ENCODE measurements around the gene FERMT1.
"Not testable (repeated sequence)": the region's sequence is repeated elsewhere in the genome, so short reads cannot be mapped to it uniquely, and the experiment has no call there.

The FERMT1 gene

DNA sequence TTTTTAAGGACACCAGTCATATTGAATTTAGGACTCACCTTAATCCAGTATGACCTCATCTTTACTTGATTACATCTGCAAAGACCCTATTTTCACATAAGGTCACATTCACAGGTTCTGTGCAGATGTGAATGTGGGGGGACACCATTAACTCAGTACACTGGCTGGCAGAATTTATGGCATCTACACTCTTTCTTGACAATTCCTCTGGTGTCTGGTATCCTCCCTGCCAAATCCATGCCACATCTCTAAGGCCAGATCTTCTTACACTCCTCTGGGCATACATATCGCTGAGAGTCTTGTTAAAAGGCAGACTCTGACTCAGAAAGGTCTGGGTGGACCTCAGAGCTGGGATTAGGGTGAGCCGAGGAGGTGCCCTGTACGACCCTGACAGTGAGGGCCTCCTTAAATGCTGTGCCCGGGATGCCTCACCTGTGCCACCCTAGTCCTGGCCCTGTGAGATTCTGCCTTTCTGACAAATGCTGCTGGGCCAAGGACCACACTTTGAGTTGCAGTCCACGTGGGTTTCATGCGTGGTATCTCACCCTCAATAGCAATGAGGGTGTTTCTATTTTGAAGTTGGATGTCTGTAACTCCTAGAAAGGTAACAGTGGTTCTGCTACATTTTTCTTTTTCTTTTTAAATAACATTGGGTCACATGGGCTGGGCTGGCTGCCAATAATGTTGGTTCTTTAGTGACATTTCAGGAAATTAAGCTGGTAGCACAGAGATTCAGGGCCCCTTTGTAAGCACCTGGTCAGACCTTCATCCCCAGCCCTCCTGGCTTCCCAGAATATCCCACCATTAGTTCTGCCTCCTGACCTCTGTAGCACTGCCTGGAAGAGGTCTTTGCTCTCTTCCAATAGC is 51.8 kb downstream of the FERMT1 start:
- DNase-seq (ENCODE audit: low read depth in 2 of 2) = no peak

DNA sequence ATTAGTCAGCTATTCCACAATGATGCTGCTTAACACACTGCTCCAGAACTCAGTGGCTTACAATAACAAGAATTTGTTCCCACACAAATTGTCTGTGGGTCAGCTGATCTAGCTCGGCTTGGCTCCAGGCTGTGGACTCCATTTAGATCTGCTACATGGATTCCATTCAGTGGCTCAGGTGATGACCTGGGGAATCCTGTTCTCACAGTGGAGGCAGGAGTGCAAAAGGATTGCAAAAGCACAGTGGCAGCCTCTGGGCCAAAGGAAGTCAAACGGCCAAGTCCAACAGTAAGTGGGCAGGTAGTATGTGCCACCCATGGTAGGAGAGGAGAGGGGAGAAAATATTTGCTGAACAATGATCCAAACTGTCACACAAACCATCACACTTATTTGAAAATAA is 53.2 kb downstream of the FERMT1 start:
- no peak for DNase-seq (ENCODE audit: low read depth in 2 of 2)

DNA sequence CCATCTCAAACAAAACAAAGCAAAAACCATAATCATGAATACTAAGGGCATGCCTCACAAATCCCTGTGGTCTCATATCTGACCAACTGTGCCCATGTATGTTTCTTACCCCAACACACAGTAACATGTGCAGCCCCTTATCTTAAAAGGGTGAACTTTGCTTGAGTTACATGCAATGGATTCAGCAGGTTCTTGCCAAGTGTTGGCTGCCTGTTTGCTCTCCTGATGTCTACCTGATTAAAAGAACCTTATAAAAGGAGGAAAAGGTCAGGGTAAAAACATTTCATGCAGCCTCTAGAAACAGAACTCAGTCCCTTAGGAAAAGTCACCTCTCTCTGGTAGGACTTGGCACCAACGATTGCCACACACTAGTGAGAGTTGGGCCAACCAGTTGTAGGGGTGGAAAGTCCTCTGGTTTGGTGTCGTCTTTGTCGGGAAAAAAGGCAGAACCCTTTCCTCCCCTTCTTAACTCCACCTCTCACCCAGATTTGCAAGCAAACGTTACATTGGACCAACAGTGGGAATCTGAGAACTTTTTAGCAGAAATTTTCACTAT is 55.0 kb downstream of the FERMT1 start:
- DNase-seq (ENCODE audit: low read depth in 2 of 2) = no peak

DNA sequence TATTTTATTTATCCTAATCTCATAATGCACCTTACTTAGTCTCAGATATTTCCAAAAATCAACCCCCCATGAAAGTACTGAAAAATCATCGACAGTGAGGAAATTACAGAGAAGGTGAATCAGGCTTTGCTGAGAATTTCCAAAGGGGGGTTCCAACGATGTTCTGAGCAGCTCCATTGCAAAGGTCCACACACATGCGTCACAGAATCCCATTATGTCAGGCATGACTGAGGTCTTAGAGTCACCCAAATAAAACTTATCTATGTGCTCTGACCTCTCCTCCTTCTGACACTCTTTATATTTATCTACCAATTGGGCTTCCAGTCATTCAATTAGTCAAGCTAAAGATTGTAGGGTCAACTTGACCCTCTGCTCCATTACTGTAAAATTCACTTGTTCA is 56.2 kb downstream of the FERMT1 start:
- DNase-seq (ENCODE audit: low read depth in 2 of 2) = no peak

DNA sequence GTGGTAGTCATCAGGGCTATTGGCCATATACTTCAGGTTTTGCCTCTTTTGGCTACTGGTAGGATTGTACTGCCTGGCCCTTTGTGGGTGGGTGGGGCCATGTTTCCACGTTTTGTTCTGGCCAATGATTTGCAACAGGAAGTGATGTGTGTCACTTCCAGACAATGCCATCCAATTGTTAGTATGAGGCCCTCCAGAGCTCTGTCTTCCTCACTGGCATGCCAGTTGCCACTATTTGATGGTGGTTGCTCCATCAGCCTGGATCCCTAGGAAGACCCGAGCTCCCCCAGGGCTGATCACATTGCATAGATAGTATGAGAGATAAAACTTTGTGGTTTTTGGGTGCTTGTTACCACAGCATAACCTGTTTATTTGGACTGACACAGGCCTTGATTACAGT is 61.3 kb downstream of the FERMT1 start:
- no peak for DNase-seq (ENCODE audit: low read depth in 2 of 2)

DNA sequence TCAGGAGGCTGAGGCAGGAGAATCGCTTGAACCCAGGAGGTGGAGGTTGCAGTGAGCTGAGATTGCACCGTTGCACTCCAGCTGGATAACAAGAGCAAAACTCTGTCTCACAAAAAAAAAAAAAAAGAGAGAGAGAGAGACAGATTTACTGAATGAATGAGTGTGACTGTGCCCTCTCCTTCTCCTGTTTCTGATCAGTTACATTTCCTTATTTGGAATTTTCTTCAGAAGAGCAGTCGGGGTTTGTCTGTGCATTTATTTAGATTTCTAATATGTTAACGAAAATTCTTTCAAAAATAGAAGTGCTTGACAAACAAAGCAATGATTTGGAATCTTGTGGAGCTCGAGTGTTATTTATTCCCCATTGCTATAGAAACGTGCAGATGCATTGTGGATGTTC is 62.6 kb downstream of the FERMT1 start:
- no peak for DNase-seq (ENCODE audit: low read depth in 2 of 2)

DNA sequence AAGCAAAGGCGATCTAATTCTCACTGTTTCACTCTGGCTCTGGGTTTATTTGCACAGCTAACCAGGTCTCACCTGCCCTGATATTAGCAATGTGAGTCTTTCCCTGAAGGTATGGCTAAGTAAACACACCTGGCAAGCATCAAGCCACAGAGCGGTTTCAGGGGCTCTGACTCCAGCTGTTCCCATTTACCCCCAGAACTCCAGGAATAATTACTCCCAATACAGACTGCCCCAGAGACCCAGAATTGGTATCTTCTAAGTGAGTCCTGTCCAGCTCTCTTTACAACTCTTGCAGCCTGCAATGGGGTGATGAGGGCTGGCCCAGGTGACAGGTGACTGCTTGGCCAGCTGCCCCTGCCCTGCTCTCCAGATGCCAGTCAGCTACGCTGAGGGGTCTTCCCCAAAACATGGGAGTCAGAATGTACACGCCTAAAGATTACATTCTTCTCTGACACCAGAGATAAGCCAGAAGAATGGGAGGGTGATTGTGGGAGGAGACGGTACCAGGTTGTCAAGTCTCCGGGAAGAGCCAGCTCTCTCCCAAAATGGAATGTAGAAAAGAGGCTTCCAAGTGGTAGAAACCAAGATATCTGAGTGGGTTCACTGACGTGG is 64.0 kb downstream of the FERMT1 start:
- DNase-seq (ENCODE audit: low read depth in 2 of 2) = no peak

DNA sequence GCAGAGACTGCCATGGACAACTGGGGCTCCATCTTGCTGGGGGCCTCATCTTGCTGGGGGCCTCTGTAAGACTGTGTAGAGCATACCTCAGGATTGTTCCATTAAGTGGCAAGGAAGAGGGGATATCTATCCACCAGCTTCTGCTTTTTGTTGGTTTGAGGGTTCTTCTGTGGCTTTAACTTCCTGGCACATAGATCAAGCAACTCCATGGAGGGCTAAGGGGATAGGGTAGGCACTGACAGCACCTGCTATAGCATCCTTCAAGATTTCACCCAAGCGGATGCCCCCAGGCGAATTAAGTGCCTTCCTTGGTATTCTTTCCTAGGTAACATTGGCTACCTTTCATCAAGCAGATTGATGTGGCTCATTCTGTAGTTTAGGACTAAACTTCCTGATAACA is 65.1 kb downstream of the FERMT1 start:
- no peak for DNase-seq (ENCODE audit: low read depth in 2 of 2)

DNA sequence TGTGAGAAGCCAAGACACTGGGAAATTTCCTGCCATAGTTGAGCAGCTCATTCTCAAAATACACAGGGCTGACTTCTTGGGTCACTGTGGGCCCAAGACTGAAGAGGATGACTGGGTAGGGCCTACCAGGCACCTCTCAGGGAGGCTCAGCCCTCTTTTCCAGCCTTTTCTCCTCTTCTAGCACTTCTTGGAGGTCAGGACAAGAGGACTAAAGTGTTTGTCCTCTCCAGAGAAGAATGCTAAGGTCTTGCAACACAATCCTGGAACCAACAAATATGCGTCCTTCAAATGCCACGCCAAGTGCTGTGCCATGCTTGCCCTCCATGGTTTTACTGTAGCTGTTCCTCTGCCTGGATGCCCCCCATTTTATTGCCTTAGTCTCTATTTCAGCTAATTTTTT is 65.7 kb downstream of the FERMT1 start:
- DNase-seq (ENCODE audit: low read depth in 2 of 2) = no peak

DNA sequence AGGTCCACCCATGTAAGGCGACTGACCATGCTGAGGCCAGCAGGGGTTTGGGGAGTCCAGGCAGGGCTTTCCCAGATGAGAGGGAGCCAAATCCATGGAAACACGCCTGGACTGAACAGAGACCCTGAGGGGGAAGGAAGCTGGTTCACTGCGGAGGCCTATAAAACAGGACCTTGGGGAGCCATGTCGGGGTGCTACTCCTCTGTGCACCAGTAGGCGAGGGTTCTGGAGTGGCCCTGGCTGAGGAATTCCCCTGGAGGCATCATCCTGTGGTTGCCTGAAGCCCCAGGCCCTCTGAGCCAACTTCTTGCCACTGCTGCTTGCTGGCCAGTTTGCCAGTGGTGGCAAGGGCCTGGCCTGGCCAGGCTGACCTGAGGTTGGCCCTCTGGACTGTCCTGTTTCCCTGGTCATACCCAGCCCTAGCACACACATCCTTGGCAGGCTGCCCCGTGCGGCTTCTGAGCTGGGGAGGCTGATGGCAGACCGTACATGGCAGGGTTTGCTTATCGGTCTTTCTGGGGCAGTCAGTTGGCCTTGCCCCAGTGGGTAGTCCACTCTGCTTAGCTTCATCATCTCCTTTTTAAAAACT is 66.8 kb downstream of the FERMT1 start:
- DNase-seq (ENCODE audit: low read depth in 2 of 2) = no peak

DNA sequence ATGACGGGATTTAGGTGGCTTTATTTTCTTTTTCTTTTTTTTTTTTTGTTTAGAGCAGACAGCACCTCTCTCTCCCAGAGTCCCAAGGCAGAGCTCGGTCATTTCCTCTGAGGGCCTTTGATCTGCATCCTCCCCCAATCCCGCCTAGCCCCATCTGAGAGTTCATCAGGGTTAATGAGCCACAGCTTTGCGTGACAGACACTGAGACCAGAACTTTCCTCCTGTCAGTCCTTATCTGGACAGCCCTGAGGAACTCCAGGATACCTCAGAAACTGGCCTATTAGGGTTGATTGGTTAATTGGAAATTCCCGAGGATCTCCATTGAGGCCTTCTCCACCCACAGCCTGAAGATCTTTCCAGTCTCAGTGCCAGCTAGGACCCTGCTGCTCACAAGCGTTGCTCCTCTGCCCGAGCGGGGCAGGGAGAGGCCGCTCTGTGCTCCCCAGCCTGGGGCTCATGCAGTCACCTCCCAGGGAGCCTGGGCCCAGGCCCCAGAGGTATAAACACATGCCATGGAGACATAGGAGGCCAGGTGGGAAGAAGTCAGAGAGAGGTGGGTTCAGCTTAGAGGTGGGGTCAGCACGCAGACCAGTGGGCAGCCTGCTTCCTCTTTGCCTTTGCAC is 67.6 kb downstream of the FERMT1 start:
- no peak for DNase-seq (ENCODE audit: low read depth in 2 of 2)

DNA sequence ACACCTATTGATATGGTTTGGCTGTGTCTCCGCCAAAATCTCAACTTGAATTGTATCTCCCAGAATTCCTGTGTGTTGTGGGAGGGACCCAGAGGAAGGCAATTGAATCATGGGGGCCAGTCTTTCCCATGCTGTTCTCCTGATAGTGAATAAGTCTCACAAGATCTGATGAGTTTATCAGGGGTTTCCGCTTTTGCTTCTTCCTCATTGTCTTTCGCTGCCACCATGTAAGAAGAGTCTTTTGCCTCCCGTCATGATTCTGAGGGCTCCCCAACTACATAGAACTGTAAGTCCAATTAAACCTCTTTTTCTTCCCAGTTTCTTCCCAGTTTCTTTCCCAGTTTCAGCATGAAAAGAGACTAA is 68.2 kb downstream of the FERMT1 start:
- not testable (repeated sequence) for DNase-seq (ENCODE audit: low read depth in 2 of 2)

DNA sequence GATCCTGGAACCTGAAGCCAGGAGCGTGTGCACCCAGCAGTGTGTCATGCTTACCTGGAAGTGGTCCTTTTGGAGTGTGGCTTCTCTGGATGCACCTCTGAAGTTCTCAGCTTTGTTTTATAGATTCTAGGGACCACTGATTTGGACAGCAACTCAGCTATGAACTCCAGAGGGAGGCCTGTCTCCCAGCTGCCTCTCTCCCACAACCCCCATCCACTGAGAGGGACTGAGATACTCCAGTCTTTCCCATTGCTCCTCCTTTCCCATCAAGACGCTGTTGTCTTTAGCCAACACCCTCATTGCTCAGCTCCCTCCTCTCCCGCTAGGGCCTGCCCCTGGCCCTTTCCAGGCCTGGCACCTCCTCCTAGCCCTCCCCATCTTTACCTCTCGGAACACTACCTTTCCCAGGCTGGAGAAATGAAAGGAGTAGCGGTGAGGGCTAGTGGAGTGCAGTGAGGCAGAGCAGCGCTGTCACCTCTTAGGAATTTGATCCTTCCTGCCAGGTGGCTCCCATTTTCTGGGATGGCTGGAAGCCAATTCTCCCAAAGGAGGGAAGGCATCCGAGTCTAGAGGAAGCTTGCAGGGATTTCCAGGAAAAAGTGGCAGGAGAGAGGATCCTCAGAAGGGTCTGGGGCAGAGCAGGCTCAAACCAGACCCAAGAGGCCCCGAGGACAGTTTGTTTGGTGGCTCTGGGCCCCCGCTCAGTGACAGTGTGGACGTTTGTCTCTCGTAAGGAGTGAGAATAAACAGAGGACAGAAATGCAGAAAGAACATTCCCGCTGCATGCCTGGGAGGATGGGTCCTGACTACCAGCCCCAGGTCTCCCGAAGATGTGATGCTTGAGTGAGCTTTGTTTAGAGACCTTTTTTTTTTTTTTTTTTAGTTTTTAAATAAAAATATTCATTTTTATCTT is 68.8 kb downstream of the FERMT1 start, which contains the start of gene LRRN4:
Gene LRRN4 (minus strand): TSS at position 285 of the 913 bp plus-strand sequence. CDS start 1,261 bp downstream, outside the sequence.
- DNase-seq (ENCODE audit: low read depth in 2 of 2) = no peak

DNA sequence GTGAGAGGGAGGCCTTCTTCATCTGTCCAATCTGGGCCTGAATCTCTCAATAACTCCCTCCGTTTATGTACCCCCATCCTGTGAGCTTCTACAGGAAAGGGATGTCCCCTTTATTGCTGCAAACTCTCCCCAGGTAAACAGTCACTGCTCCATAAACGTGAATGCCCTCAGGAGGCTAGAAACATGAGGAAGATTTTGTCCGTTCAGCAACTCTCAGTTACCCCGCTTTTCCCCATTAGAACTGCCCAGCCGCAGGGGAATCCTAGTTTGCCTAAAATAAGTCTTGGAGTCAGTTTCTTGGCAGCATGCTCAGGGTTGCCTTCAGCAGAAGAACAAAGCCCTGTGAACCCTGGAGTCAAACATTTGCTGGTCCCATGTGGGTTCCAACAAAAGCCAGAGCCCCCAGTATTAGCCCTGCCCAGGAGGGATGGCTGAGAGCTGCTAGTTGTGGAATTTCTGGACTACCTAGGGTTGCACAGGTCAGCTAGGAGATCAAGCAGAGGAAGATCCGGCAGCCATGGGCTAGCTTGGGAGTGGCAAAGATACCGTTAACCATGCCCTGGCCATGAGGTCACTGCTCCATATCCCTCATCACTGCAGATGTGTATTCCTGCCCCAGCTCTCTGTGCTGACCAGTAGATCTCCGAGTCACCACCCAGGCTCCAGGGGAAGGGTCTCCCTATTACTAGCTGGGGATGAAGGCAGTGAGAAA is 69.6 kb downstream of the FERMT1 start:
- DNase-seq (ENCODE audit: low read depth in 2 of 2) = no peak

DNA sequence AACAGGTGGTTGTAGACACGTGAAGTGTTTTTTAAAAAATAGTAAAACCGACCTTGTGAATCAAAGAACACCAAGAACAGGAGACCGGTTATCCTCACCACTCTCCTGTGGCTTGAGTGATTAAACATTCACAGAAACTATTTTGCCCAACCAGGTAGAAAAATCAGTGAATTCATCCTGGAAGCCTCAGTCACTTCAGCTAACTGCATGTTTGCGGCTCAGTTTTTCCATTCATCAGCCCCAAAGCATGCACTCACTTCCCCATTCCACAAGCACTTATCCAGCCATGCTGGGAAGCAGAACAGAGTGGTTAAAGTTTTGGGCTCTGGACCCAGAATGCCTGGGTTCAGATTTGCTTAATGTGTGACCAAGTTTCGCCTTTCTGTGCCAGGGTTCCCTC is 71.3 kb downstream of the FERMT1 start:
- no peak for DNase-seq (ENCODE audit: low read depth in 2 of 2)

DNA sequence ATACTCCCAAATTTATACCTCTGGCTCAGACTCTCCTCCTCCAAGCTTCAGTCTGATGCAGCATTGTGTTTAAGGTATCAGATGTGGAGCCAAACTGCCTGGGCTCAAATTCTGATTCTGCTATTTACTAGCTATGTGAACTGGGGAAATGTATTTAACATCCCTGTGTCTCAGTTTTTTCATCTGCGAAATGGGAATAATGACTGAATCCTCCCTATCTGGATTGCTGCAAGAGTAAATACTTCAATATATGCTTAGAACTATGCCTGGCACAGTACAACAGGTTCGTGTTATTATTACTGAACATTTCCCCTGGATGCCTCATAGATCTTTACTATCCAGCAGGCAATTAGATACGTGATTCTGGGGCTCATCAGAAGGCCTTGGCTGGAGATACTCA is 74.4 kb downstream of the FERMT1 start:
- no peak for DNase-seq (ENCODE audit: low read depth in 2 of 2)

DNA sequence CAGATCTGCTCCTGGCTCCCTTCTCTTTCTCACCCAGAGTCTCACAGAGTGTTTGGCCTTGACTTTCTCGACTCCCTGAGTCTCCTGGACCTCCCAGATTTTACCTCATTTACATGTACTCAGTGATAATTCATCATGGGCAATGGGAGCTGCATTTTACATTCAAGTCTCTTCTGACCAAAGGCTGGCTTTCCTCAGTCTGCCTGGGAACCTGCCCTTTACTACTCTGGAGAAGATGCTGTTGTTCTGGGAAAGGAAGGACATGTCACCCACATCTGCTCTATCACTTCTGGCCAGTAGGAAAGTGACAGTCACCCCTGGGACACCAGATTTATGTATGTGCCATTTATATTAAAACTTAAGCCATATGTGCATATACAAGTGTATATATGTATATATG is 76.4 kb downstream of the FERMT1 start:
- DNase-seq (ENCODE audit: low read depth in 2 of 2) = no peak

DNA sequence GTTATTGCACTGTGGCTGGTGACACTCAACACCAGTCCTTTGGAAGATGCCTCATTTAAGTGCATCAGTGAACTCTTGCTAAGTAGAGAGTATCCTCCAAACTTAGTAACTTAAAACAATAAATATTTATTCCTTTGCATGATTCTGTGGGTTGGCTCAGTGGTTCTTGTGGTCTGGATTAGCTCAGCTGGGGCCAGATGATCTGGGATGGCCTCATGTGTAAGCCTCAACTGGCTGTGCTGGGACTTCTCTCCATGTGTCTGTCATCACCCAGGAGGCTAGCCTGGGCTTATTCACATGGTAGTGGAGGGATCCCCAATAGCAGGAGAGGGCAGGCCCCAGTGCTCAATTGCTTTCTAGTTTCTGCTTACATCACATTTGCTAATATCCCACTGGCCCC is 77.3 kb downstream of the FERMT1 start:
- no peak for DNase-seq (ENCODE audit: low read depth in 2 of 2)

DNA sequence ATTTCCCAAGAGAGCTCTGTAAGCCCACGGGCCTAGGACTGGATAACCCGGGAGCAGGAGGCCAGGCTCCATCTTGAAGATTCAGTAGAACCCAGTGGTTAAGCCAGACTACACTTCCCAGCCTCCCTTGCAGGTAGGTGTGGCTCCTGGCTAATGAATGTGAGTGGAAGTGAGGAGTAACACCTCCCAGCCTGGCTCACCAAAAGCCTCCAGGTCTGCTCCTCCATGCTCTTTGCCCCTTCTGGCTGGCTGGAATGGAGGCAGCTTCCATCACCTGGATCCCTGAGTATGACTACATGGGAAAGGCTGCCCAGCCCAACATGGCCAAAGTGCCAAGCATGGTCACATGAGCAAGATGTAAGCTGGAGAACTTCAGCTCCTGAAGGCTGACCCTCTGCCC is 78.7 kb downstream of the FERMT1 start:
- no peak for DNase-seq (ENCODE audit: low read depth in 2 of 2)

DNA sequence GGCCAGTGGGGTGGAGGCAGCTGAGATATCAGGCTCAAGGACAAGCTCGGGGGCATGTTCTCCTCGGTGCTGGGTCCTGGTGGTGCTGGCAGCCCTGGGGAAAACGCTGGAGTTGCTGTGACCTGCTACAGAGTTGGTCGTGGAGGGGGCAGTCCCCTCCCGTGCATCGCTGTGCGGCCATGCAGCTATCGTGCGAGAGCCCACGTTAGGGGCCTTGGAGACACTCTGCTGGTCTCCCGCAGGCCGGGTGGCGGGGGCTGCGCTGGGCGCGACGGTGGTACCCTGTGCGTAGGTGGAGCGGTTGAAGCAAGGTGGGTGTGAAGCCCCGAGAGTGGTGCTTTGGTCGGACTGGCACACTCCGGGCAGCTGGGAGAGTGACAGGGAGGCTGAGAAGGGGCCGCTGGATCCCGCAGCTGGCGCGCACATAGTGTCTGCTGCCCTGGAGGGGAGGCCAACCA is 81.0 kb downstream of the FERMT1 start:
- no peak for DNase-seq (ENCODE audit: low read depth in 2 of 2)

Measured in stimulated activated CD4-positive, alpha-beta T cell treated with anti-CD3 and anti-CD28 coated beads, Interleukin-1b, Interleukin-23, amount 100 ng/mL, for 1 hour (primary cell).